ACHN (cell line): ENCODE results near the gene PCBD1.

ENCODE experiments used
- DNase-seq: peaks from one replicate; pipeline ENCODE4 v3.0.0-alpha.2; 2015
- in situ Hi-C: cut with HindIII; loops from 2 replicates; pipeline ENCODE4 v1.10.0; 2017; ENCODE audit warnings: low sequenced_read_pairs, low pct_ligation_motif_present, low pct_unique_long_range_greater_than_20kb

Gene PCBD1

DNA sequence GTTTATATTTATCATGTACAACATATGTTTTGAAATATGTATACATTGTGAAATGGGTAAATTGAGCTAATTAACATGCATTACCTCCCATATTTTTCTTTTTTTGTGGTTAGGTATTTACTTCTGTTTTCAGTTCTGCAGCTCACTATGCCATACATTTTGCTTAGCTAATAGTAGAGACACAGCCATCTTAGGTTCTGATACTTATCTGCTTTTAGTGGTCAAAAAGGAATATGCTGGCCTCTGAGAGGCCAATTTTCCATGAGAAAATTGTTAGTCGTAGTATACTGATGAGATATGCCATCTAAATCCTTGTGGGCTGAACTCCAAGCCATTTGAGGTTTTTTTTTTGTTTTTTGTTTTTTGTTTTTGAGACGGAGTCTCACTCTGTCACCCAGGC lies 41.6 kb downstream of the PCBD1 start:
- in situ Hi-C loops = no loop called here
- DNase-seq = no peak

DNA sequence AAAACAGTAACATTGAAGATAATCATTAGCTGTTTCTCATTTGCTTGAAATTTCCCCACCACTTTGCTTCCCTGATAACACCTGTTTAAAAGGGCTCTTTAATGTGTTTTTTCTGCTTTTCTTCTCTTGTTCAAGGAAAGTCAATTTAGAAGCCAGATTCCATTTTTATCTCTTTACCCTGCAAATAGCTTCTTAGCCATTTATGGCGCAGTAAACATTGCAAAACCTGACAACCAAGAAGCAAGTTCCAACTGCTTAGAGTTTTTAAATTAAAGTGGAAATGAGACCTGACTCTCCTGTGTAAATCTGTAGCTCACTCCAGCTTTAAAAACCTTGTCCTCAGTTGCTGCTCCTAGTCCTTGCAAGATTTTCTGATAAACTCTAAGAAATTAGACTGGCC lies 42.5 kb downstream of the PCBD1 start:
- in situ Hi-C loops = no loop called here
- DNase-seq = no peak

DNA sequence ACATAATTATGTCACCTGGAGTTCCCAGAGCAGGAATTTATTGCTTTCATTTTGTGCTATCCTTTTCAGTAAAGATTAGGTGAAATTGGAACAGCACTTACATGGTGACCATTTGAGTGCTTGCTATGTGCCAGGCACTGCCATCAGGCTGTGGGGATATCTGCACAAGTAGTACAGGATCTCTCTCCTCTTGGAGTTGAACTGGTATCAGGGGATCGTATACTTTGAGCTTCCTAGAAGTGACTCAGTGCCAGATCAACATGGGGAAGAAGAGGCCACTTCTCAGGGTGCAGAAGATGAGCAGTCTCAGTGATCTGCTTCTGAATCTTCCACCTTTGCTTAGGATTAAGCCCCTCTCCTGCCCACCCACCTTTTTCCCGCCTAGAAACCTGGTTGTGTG lies 43.1 kb downstream of the PCBD1 start:
- DNase-seq = no peak
- in situ Hi-C loops = no loop called here

DNA sequence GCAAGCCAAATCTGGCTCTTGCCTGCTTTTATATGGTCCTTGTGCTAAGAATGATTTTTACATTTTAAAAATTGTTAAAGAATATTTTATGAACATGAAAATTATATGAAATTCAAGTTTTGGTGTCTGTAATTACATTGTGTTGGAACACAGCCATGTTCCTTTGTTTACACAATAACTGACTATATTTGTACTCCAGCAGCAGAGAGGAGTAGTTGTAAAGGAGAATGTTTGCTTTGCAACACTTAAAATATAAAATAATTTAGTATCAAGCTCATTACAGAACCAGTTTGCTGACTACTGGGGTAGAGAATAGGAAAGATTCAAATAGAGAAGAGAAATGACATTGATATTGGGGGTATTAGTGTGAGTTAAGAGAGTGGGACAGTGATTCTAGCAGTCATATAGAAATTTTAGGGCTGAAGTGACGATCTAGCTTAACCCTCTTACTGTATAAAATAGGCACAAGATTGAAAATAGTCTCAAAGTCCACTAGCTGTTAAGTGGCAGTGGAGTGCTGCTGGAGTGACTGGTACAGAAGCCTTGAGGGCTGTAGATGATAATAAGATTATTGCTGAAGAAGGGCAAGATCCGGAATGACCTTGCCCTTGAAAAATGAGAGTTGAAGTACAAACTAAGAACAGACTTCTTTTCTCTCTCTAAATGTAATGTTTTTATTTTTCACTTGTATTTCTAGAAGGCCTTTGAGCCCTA lies 44.4 kb downstream of the PCBD1 start:
- in situ Hi-C loops = no loop called here

GRCh38 chr10:70843333-70843732 lies 45.0 kb downstream of the PCBD1 start:
- DNase-seq = no peak
- in situ Hi-C loops = no loop called here

More for the DNA sequence above, 44.4 kb downstream of the PCBD1 start:
- DNase-seq = no peak

DNA sequence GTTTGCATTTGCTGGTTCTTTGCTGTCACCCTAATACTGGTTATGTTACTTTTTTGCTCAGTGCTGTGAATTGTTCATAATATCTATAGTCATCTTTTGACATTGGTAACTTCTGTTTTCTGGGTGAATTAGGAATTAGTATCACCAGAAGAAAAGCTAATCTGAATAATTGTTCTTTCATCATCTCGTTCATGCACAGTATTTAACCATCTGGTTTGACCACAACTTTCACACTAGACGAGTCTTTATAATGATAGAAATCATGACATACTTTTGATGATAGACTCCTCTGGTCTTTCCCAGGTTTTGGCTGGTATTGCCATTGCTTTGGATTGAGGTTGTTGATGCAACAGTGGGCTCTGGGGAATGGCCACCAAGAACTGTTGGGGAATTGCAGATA lies 47.5 kb downstream of the PCBD1 start:
- in situ Hi-C loops = no loop called here
- no peak for DNase-seq

- in situ Hi-C loops = no loop called here
- no peak for DNase-seq
These were observed 50.0 kb downstream of the PCBD1 start for GRCh38 chr10:70838270-70838805.

- in situ Hi-C loops = no loop called here
- DNase-seq = no peak
These were observed 50.7 kb downstream of the PCBD1 start for GRCh38 chr10:70837660-70838059.

DNA sequence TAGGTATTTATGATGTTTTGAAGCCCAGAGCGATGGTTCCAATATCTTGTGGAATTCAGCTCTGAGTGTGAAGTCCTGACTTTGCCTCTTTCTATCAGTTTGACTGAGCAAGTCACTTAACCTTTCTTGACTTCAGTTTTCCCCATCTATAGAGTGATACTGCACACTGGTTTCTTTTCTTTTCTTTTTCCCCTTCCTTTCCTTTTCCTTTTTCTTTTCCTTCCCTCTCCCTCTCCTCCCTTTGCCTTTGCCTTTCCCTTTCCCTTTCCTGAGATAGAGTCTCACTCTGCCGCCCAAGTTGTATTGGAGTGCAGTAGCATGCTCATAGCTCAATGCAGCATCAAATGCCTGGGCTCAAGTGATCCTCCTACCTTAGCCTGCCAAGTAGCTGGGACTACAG lies 52.0 kb downstream of the PCBD1 start:
- in situ Hi-C loops = no loop called here
- DNase-seq = no peak

- DNase-seq = no peak
- in situ Hi-C loops = no loop called here
These were observed 53.8 kb downstream of the PCBD1 start for GRCh38 chr10:70834441-70835151.

DNA sequence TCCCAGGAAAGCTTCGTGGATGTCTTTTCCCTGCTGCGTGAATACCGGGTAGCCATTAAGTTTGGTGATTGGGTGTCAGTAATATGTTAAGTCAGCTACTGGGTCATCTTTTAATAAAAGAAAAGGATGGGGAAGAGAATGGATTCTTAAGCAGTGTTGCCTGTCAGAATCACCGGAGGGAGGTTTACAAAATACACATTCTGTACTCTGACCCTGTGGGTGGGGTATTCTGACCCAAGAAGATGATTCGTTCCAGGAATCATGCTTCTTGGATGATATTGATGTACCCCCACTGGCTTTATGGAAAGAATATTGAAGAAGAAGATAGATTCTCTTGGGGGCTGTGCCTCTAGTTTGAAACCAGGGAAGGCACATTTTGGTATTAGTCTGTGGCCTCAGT lies 54.3 kb downstream of the PCBD1 start:
- in situ Hi-C loops = no loop called here
- DNase-seq = no peak

DNA sequence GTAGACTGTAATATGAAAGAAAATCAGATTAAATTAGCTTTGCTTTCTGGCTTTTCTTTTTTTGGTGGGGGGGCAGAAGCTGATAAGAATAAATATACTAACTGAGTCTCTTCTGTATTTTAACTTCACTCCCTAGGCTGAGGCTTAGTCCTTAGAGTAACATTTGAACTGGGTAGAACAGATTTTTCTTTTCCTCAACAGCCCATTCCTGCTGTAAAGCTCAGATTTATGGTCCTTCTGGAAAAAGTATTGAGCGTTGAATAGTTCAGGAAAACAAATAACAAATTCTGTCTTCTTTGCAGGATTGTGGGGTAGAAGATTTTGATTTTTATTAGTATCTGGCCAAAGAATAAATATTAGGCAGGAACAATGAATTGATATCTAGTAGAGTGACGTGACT lies 54.8 kb downstream of the PCBD1 start:
- no peak for DNase-seq
- in situ Hi-C loops = no loop called here
